MM.1S (cell line): ENCODE results near the gene PARP15.

ENCODE experiments used
- DNase-seq: peaks from one replicate; pipeline ENCODE4 v3.0.0-alpha.2; 2015
- H2AFZ ChIP-seq: fragments of 300-600 bp; sonication (generic); 2 replicates; pipeline ENCODE4 v1.6.0; 2016; ENCODE audit warnings: antibody characterized with exemption, low read length
- H3F3A ChIP-seq: fragments of 300-600 bp; sonication (generic); 2 replicates; pipeline ENCODE4 v1.6.1; 2016; ENCODE audit warnings: mild to moderate bottlenecking, antibody characterized with exemption, low read length, moderate library complexity, mixed read lengths; ENCODE audit not compliant: insufficient read depth
- H3K27ac ChIP-seq: fragments of 300-600 bp; sonication (generic); 2 replicates; pipeline ENCODE4 v1.5.1; 2016; ENCODE audit warnings: mild to moderate bottlenecking, low read length
- H3K27me3 ChIP-seq: fragments of 300-600 bp; sonication (generic); replicated peaks from 2 replicates; pipeline ENCODE4 v1.6.0; 2016; ENCODE audit warnings: low read length; ENCODE audit not compliant: insufficient read depth
- H3K36me3 ChIP-seq: fragments of 300-600 bp; sonication (generic); replicated peaks from 2 replicates; pipeline ENCODE4 v1.6.1; 2016; ENCODE audit warnings: mild to moderate bottlenecking, low read length, mixed read lengths; ENCODE audit not compliant: insufficient read depth
- H3K4me1 ChIP-seq: fragments of 300-600 bp; sonication (generic); 2 replicates; pipeline ENCODE4 v1.6.1; 2016; ENCODE audit warnings: low read length, mixed read lengths
- H3K4me2 ChIP-seq: fragments of 300-600 bp; sonication (generic); 2 replicates; pipeline ENCODE4 v1.6.0; 2016; ENCODE audit warnings: low read depth, low read length
- H3K4me3 ChIP-seq: fragments of 300-600 bp; sonication (generic); 2 replicates; pipeline ENCODE4 v1.5.1; 2016; ENCODE audit warnings: low read length, mixed read lengths
- H3K79me2 ChIP-seq: fragments of 300-600 bp; sonication (generic); 2 replicates; pipeline ENCODE4 v1.6.1; 2016; ENCODE audit warnings: mixed run types, low read length, mixed read lengths
- H3K9ac ChIP-seq: fragments of 300-600 bp; sonication (generic); 2 replicates; pipeline ENCODE4 v1.6.1; 2016; ENCODE audit warnings: low read length, mixed read lengths
- H3K9me2 ChIP-seq: fragments of 300-600 bp; sonication (generic); replicated peaks from 2 replicates; pipeline ENCODE4 v1.6.1; 2016; ENCODE audit warnings: mild to moderate bottlenecking, low read length, mixed read lengths; ENCODE audit not compliant: insufficient read depth
- H3K9me3 ChIP-seq: fragments of 300-600 bp; sonication (generic); replicated peaks from 2 replicates; pipeline ENCODE4 v1.6.1; 2016; ENCODE audit warnings: mild to moderate bottlenecking, low read length, mixed read lengths; ENCODE audit not compliant: insufficient read depth
- H4K20me1 ChIP-seq: fragments of 300-600 bp; sonication (generic); 2 replicates; pipeline ENCODE4 v1.6.1; 2016; ENCODE audit warnings: mild to moderate bottlenecking, low read length, moderate library complexity, mixed read lengths; ENCODE audit not compliant: insufficient read depth
- CTCF ChIP-seq: fragments of 300-600 bp; sonication (generic); IDR thresholded peaks from 2 replicates; pipeline ENCODE4 v1.5.1; 2016; ENCODE audit warnings: antibody characterized with exemption, low read length, mixed read lengths
- EZH2 ChIP-seq: fragments of 300-600 bp; sonication (generic); optimal IDR thresholded peaks from 2 replicates; pipeline ENCODE3; 2017; ENCODE audit warnings: low read depth, mild to moderate bottlenecking, antibody characterized with exemption, low read length, mixed read lengths
- EZH2phosphoT487 ChIP-seq: fragments of 300-600 bp; sonication (generic); IDR thresholded peaks from 2 replicates; pipeline ENCODE4 v1.6.1; 2018; ENCODE audit warnings: antibody characterized with exemption, low read length

The PARP15 gene

GRCh38 chr3:122590610-122591009 is 13.2 kb downstream of the PARP15 start:
- no peak overlapping the region for H3K4me3 ChIP-seq
- H3K4me1 ChIP-seq, result no peaks in the 10 kb centered on the region
- no peak overlapping the region for H2AFZ ChIP-seq
- H4K20me1 ChIP-seq, result no peaks in the 10 kb centered on the region
- TF ChIP-seq CTCF (no peak), EZH2phosphoT487 (no peak), EZH2 (no peak)
- no peaks in the 10 kb centered on the region for H3F3A ChIP-seq
- no peak overlapping the region for H3K4me2 ChIP-seq
- no peaks in the 10 kb centered on the region for H3K9me2 ChIP-seq
- no peak overlapping the region for H3K9ac ChIP-seq
- DNase-seq, result no peak
- no peaks in the 10 kb centered on the region for H3K36me3 ChIP-seq
- no peak overlapping the region for H3K27ac ChIP-seq
- H3K79me2 ChIP-seq, result no peaks in the 10 kb centered on the region
- H3K27me3 ChIP-seq, result no peaks in the 10 kb centered on the region
- no peaks in the 10 kb centered on the region for H3K9me3 ChIP-seq

- Histone ChIP-seq H3K27me3 (no peaks in the 10 kb centered on the region), H3K9me2 (no peaks in the 10 kb centered on the region), H3K4me1 (no peaks in the 10 kb centered on the region), H3K79me2 (no peaks in the 10 kb centered on the region), H3K4me2 (no peak overlapping the region), H3K9ac (no peak overlapping the region), H3K36me3 (no peaks in the 10 kb centered on the region), H3K27ac (no peak overlapping the region), H2AFZ (no peak overlapping the region), H3F3A (no peaks in the 10 kb centered on the region), H3K4me3 (no peak overlapping the region), H3K9me3 (no peaks in the 10 kb centered on the region), H4K20me1 (no peaks in the 10 kb centered on the region)
- TF ChIP-seq EZH2 (no peak), EZH2phosphoT487 (no peak), CTCF (no peak)
- no peak for DNase-seq
Observed at GRCh38 chr3:122594025-122594424, 16.6 kb downstream of the PARP15 start.

- Histone ChIP-seq H3K27ac (no peak overlapping the region), H3K36me3 (no peaks in the 10 kb centered on the region), H3K27me3 (no peaks in the 10 kb centered on the region), H3F3A (no peaks in the 10 kb centered on the region), H4K20me1 (no peaks in the 10 kb centered on the region), H3K4me2 (no peak overlapping the region), H3K79me2 (no peaks in the 10 kb centered on the region), H3K9me2 (no peaks in the 10 kb centered on the region), H3K4me3 (no peak overlapping the region), H3K9me3 (no peaks in the 10 kb centered on the region), H3K9ac (no peak overlapping the region), H3K4me1 (no peaks in the 10 kb centered on the region), H2AFZ (no peak overlapping the region)
- DNase-seq, result no peak
- no peak for TF ChIP-seq CTCF
- no peak for TF ChIP-seq EZH2
- no peak for TF ChIP-seq EZH2phosphoT487
Observed at GRCh38 chr3:122598151-122598550, 20.7 kb downstream of the PARP15 start.
